Aorta (tissue), 5 donors: ENCODE data around the gene SLC39A11. TPM values are rescaled to one million over a fixed set of nuclear protein-coding genes. Genes with fewer than 3 reads are reported as not detected.
"Not testable (repeated sequence)": the region's sequence is repeated elsewhere in the genome, so short reads cannot be mapped to it uniquely, and the experiment has no call there.

Experiments used
- ATAC-seq: fragments of 200-7000 bp; cut with Tn5 transposase; one replicate; pipeline ENCODE4 v1.9.1; 2022; ENCODE audit warnings: moderate library complexity; ENCODE audit not compliant: low FRiP score
- DNase-seq, 2 donors: peaks; one replicate each; pipeline ENCODE4 v3.0.0-alpha.2; 2020
- H3K27ac ChIP-seq, 2 donors: one replicate each; pipeline ENCODE4 v1.5.1; 2013; ENCODE audit warnings: low read length in 2 of 2, mild to moderate bottlenecking in 2 of 2, moderate library complexity in 2 of 2, control low read depth in 1 of 2, inconsistent platforms in 1 of 2, low read depth in 1 of 2
- H3K27me3 ChIP-seq, 2 donors: one replicate each; pipeline ENCODE4 v1.6.1; 2013; ENCODE audit warnings: control low read depth in 1 of 2, low read length in 1 of 2, mild to moderate bottlenecking in 1 of 2, moderate library complexity in 1 of 2; ENCODE audit not compliant: insufficient read depth in 2 of 2, control insufficient read depth in 1 of 2
- H3K36me3 ChIP-seq, 2 donors: one replicate each; pipeline ENCODE4 v1.6.1; 2013; ENCODE audit warnings: control low read depth in 1 of 2, low read length in 1 of 2, mild to moderate bottlenecking in 1 of 2; ENCODE audit not compliant: insufficient read depth in 2 of 2, control insufficient read depth in 1 of 2
- H3K4me1 ChIP-seq, 2 donors: one replicate each; pipeline ENCODE4 v1.6.1; 2013; ENCODE audit warnings: low read length in 2 of 2, control low read depth in 1 of 2, mild to moderate bottlenecking in 1 of 2, moderate library complexity in 1 of 2; ENCODE audit not compliant: insufficient read depth in 2 of 2, control insufficient read depth in 1 of 2
- H3K4me3 ChIP-seq, 2 donors: one replicate each; pipeline ENCODE4 v1.5.1; 2013; ENCODE audit warnings: low read length in 2 of 2, control low read depth in 1 of 2, mild to moderate bottlenecking in 1 of 2
- H3K9me3 ChIP-seq: one replicate; pipeline ENCODE4 v1.6.1; 2013; ENCODE audit warnings: mild to moderate bottlenecking, low read length; ENCODE audit not compliant: control insufficient read depth
- WGBS, 2 donors: extraction: QIAGEN DNeasy Blood & Tissue Kit; methylation state at CpG; one replicate each; pipeline ENCODE4 v1.1.7; 2013; 5-methylcytosine and 5-hydroxymethylcytosine counted together
- intact Hi-C, 2 donors: fragments of 100-400 bp; cut with DNase I; formaldehyde crosslinking; loops; one replicate each; pipeline versions ENCODE4 v1.14.2 to v1.15.0; 2022
- polyA plus RNA-seq, 2 donors: library from polyadenylated mRNA; stranded (reverse); fragments of 200-250 nt; gene quantifications; one replicate each; pipeline ENCODE4 v1.2.3, GENCODE V29; 2013
- total RNA-seq, 2 donors: library from RNA; stranded (reverse); fragmentation: NEBNext Ultra II Directional; extraction: Animal tissue kit (Norgen Biotek cat#: 25700); gene quantifications; one replicate each; pipeline ENCODE4 v1.2.1, GENCODE V29; 2021
- donor health status: healthy with polysubstance abuse.
- donor health status: Bipolar disorder and iron deficiency.
- donor health status: DM: no; HTN: no; CAD: no.
- donor health status: DM: no; HTN: no; CAD: no.
- donor health status: DM: yes; HTN: yes; CAD: no.

Gene SLC39A11
- total and polyA plus RNA-seq, 4 donors: 9.3 to 31.8 (median 17.5) TPM

DNA sequence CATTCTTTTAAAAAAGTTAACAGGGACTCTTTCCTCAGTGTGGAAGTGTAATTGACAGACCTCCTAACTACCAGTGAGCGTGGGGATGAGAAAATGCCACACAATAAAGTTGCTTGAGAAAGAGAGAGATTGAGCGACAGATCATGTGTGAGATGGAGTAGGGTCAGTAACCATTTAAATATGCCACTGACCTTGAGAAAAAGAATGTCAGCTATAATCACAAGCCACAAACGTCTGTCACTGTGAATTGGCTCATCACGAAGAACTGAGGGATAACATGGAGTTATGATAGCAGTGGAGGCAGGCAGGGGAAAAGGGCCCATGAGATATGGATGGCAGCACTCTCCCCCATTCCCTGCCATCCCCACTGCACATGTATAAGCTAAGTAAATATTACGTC, 253.9 kb downstream of the SLC39A11 start:
- Histone ChIP-seq H3K4me3 (no peak overlapping the region), H3K27me3 (no peaks in the 10 kb centered on the region), H3K9me3 (no peaks in the 10 kb centered on the region), H3K4me1 (no peaks in the 10 kb centered on the region), H3K27ac (no peak overlapping the region), H3K36me3 (peaks cover 0 to 5% of the 10 kb centered on the region in 2 donors)
- 78 to 80% methylated on average over 5 of the region's 5 CpGs for WGBS, 2 donors
- DNase-seq (no peak), ATAC-seq (no peak)
- intact Hi-C loops: loop anchor here in 1 of 2 donors (10.0 kb wide), 1 partner anchor 64 kb away; no protein-coding TSS in a partner anchor

DNA sequence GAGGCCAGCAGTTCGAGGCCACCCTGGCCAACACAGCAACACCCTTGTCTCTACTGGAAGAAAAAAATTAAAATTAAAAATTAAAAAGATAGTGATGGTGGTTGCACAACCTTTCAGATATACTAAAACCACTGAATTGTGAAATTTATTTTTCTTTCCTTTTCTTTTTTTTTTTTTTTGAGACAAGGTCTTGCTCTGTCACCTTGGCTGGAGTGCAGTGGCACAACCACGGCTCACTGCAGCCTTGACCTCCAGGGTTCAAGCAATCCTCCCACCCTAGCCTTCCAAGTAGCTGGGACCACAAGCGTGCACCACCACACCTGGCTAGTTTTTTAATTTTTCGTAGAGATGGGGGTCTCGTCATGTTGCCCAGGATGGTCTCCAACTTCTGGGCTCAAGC, 254.4 kb downstream of the SLC39A11 start:
- no peaks in the 10 kb centered on the region for H3K27me3 ChIP-seq
- DNase-seq (no peak), ATAC-seq (no peak)
- 95% methylated on average over 5 of the region's 5 CpGs for WGBS, 2 donors
- no peaks in the 10 kb centered on the region for H3K9me3 ChIP-seq
- H3K4me1 ChIP-seq: no peaks in the 10 kb centered on the region
- peaks cover 0 to 5% of the 10 kb centered on the region in 2 donors for H3K36me3 ChIP-seq
- H3K27ac ChIP-seq: no peak overlapping the region
- intact Hi-C loops: loop anchor here in 1 of 2 donors (10.0 kb wide), 1 partner anchor 63 kb away; no protein-coding TSS in a partner anchor
- no peak overlapping the region for H3K4me3 ChIP-seq

DNA sequence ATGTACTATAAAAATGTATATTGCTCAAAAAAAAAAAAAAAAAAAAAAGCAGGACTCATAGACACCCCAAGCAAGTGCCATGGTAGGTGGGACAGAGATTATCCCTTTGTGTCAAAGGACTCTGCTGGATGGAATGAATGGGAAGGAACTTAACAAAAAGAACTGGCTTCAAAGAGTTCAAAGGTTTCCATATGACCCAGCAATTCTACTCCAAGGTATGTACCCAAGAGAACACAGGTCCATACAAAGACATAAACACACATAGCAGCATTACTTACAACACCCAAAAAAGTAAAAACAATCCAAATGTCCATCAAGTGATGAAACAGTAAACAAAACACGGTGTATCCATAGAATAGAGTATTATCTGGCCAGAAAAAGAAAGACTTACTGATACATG, 255.2 kb downstream of the SLC39A11 start:
- 64 to 74% methylated on average over 1 of the region's 1 CpG for WGBS, 2 donors
- DNase-seq (no peak), ATAC-seq (no peak)
- intact Hi-C loops: loop anchor here in 1 of 2 donors (10.0 kb wide), 1 partner anchor 63 kb away; no protein-coding TSS in a partner anchor
- Histone ChIP-seq H3K9me3 (no peaks in the 10 kb centered on the region), H3K27ac (no peak overlapping the region), H3K4me1 (no peaks in the 10 kb centered on the region), H3K4me3 (no peak overlapping the region), H3K27me3 (no peaks in the 10 kb centered on the region), H3K36me3 (peaks cover 0 to 2% of the 10 kb centered on the region in 2 donors)

DNA sequence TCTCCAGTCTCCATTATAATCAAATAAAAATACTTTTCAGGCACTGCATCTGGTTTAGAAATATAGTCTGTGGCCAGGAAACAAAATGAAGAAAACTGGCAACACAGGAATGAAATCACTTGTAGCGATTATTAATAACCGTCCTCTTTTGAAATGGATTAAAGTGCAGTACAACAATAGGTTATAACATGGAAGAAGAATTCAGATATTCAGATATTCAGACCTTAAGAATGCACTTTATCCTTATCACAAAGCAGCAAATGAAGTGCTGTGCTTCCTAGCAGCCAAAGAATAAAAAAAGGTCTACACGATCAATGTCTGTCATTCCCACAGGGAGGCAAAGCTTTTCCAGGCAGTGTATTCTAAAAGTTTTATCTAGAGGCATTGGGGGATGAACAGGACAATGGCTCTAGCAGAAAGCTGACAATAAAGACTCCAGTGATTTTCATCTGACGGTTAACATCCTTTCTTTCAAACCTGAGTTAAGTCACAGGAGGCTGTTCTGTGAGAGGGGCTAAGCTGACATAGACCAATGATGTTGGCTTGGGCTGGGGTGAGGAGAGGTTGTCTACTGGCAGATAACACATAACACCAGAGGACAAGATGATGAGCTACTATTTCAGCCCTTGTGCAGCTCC, 259.2 kb downstream of the SLC39A11 start:
- ATAC-seq: no peak
- no peak overlapping the region for H3K27ac ChIP-seq
- intact Hi-C loops: loop anchor here in 1 of 2 donors (10.0 kb wide), 1 partner anchor 58 kb away; no protein-coding TSS in a partner anchor
- no peaks in the 10 kb centered on the region for H3K9me3 ChIP-seq
- H3K4me3 ChIP-seq: no peak overlapping the region
- 94 to 95% methylated on average over 4 of the region's 4 CpGs for WGBS, 2 donors
- DNase-seq: no peak
- H3K27me3 ChIP-seq: no peaks in the 10 kb centered on the region
- H3K4me1 ChIP-seq: no peaks in the 10 kb centered on the region
- H3K36me3 ChIP-seq: peaks cover 0 to 2% of the 10 kb centered on the region in 2 donors

DNA sequence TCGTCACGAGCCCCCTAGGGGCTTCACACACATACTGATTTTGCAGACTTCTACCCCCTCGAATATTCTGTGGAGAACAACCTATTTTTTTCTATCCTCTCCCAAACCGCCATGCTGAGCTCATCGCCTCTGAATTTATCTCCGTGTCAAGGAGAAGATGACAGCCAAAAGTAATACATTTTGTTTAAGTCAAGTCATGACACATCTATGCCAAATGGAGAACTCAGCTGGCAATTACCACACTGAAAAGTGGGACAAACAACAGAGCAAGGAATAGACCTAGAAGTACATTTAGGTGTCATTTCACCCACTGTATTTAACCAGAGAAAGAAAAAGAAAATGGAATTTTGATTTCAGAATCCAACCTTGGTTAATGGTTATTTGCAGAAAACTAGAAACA, 260.2 kb downstream of the SLC39A11 start:
- intact Hi-C loops: loop anchor here in 1 of 2 donors (10.0 kb wide), 1 partner anchor 58 kb away; no protein-coding TSS in a partner anchor
- DNase-seq (no peak), ATAC-seq (no peak)
- H3K4me1 ChIP-seq: no peaks in the 10 kb centered on the region
- whole genome bisulfite sequencing, 2 donors: 86 to 88% methylated on average over 6 of the region's 6 CpGs
- no peak overlapping the region for H3K4me3 ChIP-seq
- no peaks in the 10 kb centered on the region for H3K27me3 ChIP-seq
- no peaks in the 10 kb centered on the region for H3K9me3 ChIP-seq
- H3K27ac ChIP-seq: no peak overlapping the region
- H3K36me3 ChIP-seq: no peaks in the 10 kb centered on the region

DNA sequence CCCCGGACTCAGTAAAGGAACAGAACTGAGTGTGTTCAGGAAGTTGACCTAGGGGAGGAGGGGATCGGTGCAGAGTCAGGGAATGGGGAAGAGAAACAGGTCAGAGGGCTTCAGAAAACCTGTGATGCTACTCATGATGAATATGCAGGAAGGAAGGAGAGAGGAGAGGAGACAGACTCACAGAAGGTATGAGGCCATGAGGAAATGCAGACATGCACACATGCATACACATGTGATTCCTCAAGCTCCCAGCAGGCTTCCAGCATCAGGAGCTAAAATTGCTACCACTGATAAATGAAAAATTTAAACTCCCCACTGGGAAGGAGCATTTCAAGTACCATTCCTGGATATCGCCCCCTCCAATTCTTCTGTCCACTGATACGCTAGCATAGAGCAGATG, 262.6 kb downstream of the SLC39A11 start:
- Histone ChIP-seq H3K9me3 (peaks cover 2% of the 10 kb centered on the region), H3K4me3 (no peak overlapping the region), H3K4me1 (no peaks in the 10 kb centered on the region), H3K27ac (no peak overlapping the region), H3K27me3 (no peaks in the 10 kb centered on the region), H3K36me3 (no peaks in the 10 kb centered on the region)
- WGBS, 2 donors: 84 to 87% methylated on average over 4 of the region's 4 CpGs
- intact Hi-C loops: loop anchor here in 1 of 2 donors (10.0 kb wide), 1 partner anchor 55 kb away; no protein-coding TSS in a partner anchor
- DNase-seq (no peak), ATAC-seq (no peak)

DNA sequence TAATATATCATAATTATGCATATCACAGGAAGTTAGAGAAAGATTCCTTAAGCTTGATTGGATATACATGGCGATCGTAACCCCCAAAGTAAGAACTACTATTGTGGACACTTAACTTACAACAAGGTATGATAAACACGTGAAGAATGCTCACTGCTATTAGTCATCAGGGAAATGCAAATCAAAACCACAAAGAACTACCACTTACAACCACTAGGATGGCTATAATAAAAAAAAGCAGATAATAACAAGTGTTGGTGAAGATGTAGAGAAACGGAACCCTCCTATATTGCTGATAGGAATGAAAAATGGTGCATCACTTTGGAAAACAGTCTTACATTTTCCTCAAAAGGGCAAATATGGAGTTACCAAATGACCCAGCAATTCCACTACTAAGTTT, 265.9 kb downstream of the SLC39A11 start:
- intact Hi-C loops: no loop called here
- H3K9me3 ChIP-seq: peaks cover 2% of the 10 kb centered on the region
- no peak overlapping the region for H3K27ac ChIP-seq
- no peak overlapping the region for H3K4me3 ChIP-seq
- ATAC-seq (no peak), DNase-seq (no peak)
- H3K4me1 ChIP-seq: no peaks in the 10 kb centered on the region
- no peaks in the 10 kb centered on the region for H3K27me3 ChIP-seq
- peaks cover 0 to 4% of the 10 kb centered on the region in 2 donors for H3K36me3 ChIP-seq
- 94 to 95% methylated on average over 4 of the region's 4 CpGs for WGBS, 2 donors

DNA sequence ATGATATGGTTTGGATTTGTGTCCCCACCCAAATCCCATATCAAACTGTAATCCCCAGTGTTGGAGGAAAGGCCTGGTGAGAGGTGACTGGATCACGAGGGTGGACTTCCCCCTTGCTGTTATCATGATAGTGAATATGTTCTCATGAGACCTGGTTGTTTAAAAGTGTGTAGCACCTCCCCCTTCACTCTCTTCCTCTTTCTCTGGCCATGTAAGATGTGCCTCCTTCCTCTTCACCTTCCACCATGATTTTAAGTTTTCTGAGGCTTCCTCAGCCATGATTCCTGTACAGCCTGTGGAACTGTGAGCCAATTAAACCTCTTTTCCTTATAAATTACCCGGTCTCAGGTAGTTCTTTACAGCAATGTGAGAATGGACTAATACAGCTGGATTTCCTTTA, 266.4 kb downstream of the SLC39A11 start:
- H3K9me3 ChIP-seq, intact Hi-C loops, H3K27ac ChIP-seq, H3K4me1 ChIP-seq, DNase-seq, H3K27me3 ChIP-seq, ATAC-seq, H3K4me3 ChIP-seq, H3K36me3 ChIP-seq: not testable (repeated sequence)
- 91% methylated on average over 2 of the region's 2 CpGs for WGBS, 2 donors

DNA sequence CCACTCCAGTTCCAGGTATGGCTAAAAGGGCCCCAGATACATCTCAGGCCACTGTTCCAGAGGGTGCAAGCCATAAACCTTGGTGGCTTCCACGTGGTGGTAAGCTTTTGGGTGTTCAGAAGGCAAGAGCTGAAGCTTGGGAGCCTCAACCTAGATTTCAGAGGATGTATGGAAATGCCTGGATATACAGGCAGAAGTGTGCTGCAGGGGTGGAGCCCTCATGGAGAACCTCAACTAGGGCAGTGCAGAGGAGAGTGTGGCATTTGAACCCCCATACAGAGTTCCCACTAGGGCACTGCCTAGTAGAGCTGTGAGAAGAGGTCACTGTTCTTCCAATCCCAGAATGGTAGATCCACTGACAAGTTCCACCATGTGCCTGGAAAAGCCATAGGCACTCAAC, 267.3 kb downstream of the SLC39A11 start:
- Histone ChIP-seq H3K27me3 (no peaks in the 10 kb centered on the region), H3K9me3 (peaks cover 2% of the 10 kb centered on the region), H3K36me3 (peaks cover 0 to 4% of the 10 kb centered on the region in 2 donors), H3K4me3 (no peak overlapping the region), H3K4me1 (no peaks in the 10 kb centered on the region), H3K27ac (no peak overlapping the region)
- 33 to 67% methylated on average over 1 of the region's 1 CpG for WGBS, 2 donors
- no peak for ATAC-seq
- no peak for DNase-seq
- intact Hi-C loops: no loop called here
